ENCODE results near the gene TBL1X.

Gene TBL1X

GRCh38 chrX:9784332-9784731, 319.5 kb downstream of the TBL1X start:
- DNase-seq (ENCODE audit: low spot score in 2 of 2), result no peak
- no peak for ATAC-seq (ENCODE audit: low read depth)
- Mint-ChIP-seq H3K4me1 (no peaks in the 10 kb centered on the region), H3K27me3 (no peaks in the 10 kb centered on the region), H3K36me3 (no peaks in the 10 kb centered on the region), H3K9me3 (no peaks in the 10 kb centered on the region), H3K27ac (no peak overlapping the region), H3K4me3 (no peak overlapping the region)

GRCh38 chrX:9785254-9785943, 320.5 kb downstream of the TBL1X start:
- Mint-ChIP-seq H3K36me3 (no peaks in the 10 kb centered on the region), H3K4me3 (no peak overlapping the region), H3K27me3 (no peaks in the 10 kb centered on the region), H3K9me3 (no peaks in the 10 kb centered on the region), H3K4me1 (no peaks in the 10 kb centered on the region), H3K27ac (no peak overlapping the region)
- no peak for ATAC-seq (ENCODE audit: low read depth)
- no peak for DNase-seq (ENCODE audit: low spot score in 2 of 2)

- Mint-ChIP-seq H3K36me3 (no peaks in the 10 kb centered on the region), H3K4me1 (no peaks in the 10 kb centered on the region), H3K27me3 (no peaks in the 10 kb centered on the region), H3K4me3 (peak within 1 kb of the TSS; percentile 51), H3K9me3 (no peaks in the 10 kb centered on the region), H3K27ac (no peak within 1 kb of the TSS)
- no peak for DNase-seq (ENCODE audit: low spot score in 2 of 2)
- ATAC-seq (ENCODE audit: low read depth), result no peak
These were observed 321.3 kb downstream of the TBL1X start, which contains the start of gene SHROOM2 for GRCh38 chrX:9785944-9786797. SHROOM2 (plus strand) TSS chrX:9786429; CDS start chrX:9786546, 117 bp downstream.

GRCh38 chrX:9786798-9787635, 322.2 kb downstream of the TBL1X start:
- Mint-ChIP-seq H3K9me3 (no peaks in the 10 kb centered on the region), H3K27me3 (no peaks in the 10 kb centered on the region), H3K27ac (no peak overlapping the region), H3K4me3 (peak overlapping the region; percentile 51), H3K36me3 (no peaks in the 10 kb centered on the region), H3K4me1 (no peaks in the 10 kb centered on the region)
- DNase-seq (ENCODE audit: low spot score in 2 of 2) (no peak), ATAC-seq (ENCODE audit: low read depth) (no peak)

GRCh38 chrX:9788911-9789310, 324.1 kb downstream of the TBL1X start:
- Mint-ChIP-seq H3K9me3 (no peaks in the 10 kb centered on the region), H3K27me3 (no peaks in the 10 kb centered on the region), H3K36me3 (no peaks in the 10 kb centered on the region), H3K27ac (no peak overlapping the region), H3K4me1 (no peaks in the 10 kb centered on the region), H3K4me3 (no peak overlapping the region)
- DNase-seq (ENCODE audit: low spot score in 2 of 2), result no peak
- ATAC-seq (ENCODE audit: low read depth), result no peak

GRCh38 chrX:9789555-9789954, 324.7 kb downstream of the TBL1X start:
- no peaks in the 10 kb centered on the region for H3K9me3 Mint-ChIP-seq
- H3K27ac Mint-ChIP-seq, result no peak overlapping the region
- H3K27me3 Mint-ChIP-seq, result peaks cover 1% of the 10 kb centered on the region
- no peaks in the 10 kb centered on the region for H3K36me3 Mint-ChIP-seq
- DNase-seq (ENCODE audit: low spot score in 2 of 2), result no peak
- H3K4me1 Mint-ChIP-seq, result no peaks in the 10 kb centered on the region
- no peak overlapping the region for H3K4me3 Mint-ChIP-seq
- no peak for ATAC-seq (ENCODE audit: low read depth)

Data from memory B cell (primary cell).